ENCODE data around the gene CELSR3. TPM values are rescaled to one million over a fixed set of nuclear protein-coding genes. Genes with fewer than 3 reads are reported as not detected.

The CELSR3 gene
- total RNA-seq, 1 donor from 2014 or later = 162 TPM

DNA sequence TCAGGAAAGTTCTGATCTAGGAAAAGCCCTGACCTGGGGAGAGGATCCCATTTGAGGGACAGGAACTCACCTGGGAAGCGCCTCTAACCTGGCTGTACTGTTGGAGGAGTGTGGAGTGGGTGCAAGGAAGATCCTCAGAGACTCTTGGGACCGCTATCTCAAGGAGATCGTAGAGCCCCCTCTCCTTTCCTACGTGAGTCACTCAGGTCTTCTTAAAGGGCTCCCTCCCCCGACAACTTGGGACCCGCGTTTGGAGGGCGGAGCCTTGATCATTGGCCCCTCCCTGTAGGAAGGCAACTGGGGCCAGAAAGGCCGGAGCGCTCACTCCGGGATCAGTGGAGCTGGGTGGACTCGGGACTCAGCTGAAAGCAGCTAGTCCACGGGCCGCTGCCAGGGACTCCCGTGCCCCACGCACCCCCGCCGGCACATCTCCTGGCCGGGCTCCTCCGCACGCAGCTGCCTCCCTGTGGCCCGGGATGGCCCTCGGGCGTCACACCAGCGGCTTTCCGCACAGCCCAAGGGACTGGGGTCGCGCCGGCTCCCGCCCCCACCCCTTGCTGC, 27.9 kb downstream of the CELSR3 start:
- DNase-seq = peak; percentile 47
- H3K36me3 Mint-ChIP-seq (ENCODE audit: unreplicated experiment) = no peaks in the 10 kb centered on the region
- peaks cover 2% of the 10 kb centered on the region for H3K27me3 Mint-ChIP-seq (ENCODE audit: unreplicated experiment)
- H3K9me3 Mint-ChIP-seq (ENCODE audit: unreplicated experiment) = peaks cover 3% of the 10 kb centered on the region
- H3K27ac Mint-ChIP-seq (ENCODE audit: unreplicated experiment) = no peak overlapping the region
- H3K4me1 Mint-ChIP-seq (ENCODE audit: low read depth, unreplicated experiment) = peaks cover 17% of the 10 kb centered on the region
- TF ChIP-seq, protein P1, sequence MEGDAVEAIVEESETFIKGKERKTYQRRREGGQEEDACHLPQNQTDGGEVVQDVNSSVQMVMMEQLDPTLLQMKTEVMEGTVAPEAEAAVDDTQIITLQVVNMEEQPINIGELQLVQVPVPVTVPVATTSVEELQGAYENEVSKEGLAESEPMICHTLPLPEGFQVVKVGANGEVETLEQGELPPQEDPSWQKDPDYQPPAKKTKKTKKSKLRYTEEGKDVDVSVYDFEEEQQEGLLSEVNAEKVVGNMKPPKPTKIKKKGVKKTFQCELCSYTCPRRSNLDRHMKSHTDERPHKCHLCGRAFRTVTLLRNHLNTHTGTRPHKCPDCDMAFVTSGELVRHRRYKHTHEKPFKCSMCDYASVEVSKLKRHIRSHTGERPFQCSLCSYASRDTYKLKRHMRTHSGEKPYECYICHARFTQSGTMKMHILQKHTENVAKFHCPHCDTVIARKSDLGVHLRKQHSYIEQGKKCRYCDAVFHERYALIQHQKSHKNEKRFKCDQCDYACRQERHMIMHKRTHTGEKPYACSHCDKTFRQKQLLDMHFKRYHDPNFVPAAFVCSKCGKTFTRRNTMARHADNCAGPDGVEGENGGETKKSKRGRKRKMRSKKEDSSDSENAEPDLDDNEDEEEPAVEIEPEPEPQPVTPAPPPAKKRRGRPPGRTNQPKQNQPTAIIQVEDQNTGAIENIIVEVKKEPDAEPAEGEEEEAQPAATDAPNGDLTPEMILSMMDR (IDR thresholded peaks at IDR 0.05; ENCODE audit: partially characterized antibody, unreplicated experiment) = no peak
- peak overlapping the region; percentile 78 for H3K4me3 Mint-ChIP-seq (ENCODE audit: unreplicated experiment)

DNA sequence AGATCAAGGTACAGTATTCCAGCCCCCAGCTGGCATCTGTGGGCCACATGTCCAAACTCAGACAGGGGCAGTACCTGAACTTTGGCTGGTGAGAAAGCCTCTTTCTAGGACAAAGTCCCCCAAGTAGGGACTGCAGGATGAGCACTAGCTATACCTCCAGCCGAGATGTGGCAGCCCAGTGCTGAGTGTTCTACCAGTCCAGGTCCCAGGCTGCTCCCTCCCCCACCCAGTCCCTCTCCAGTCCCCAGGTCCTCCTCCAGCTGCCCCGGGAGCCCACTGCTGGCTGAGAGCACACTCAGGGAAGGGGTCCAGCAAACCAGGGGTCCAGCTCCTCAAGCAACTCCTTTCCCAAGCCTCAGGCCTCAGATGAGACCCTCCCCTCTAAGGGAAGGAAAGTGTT, 28.9 kb downstream of the CELSR3 start:
- TF ChIP-seq, protein P1 (IDR thresholded peaks at IDR 0.05; ENCODE audit: partially characterized antibody, unreplicated experiment) = no peak

DNA sequence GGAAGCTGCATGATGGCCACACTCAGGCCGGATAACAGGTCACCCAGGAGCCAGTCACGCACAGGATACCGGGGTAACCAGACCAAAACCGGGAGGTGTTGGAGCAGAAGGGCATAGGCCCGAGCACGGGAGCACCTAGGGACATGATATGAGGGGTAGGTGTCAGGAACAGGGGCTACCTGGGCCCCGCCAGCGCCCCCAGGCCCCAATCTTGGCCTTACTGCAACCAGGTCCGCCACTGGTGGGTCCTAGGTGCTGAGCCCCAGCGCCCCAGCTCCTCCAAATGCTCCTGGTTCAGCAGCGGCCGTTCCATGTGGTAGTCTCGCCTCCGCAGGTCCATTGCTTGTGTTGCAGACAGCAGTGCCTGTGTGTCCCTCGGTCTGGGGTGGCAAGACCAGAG, 29.4 kb downstream of the CELSR3 start:
- TF ChIP-seq, protein P1 (IDR thresholded peaks at IDR 0.05; ENCODE audit: partially characterized antibody, unreplicated experiment) = no peak
- Mint-ChIP-seq H3K27ac (ENCODE audit: unreplicated experiment) (no peak overlapping the region), H3K4me3 (ENCODE audit: unreplicated experiment) (no peak overlapping the region), H3K36me3 (ENCODE audit: unreplicated experiment) (no peaks in the 10 kb centered on the region), H3K27me3 (ENCODE audit: unreplicated experiment) (peaks cover 5% of the 10 kb centered on the region), H3K4me1 (ENCODE audit: low read depth, unreplicated experiment) (peaks cover 13% of the 10 kb centered on the region), H3K9me3 (ENCODE audit: unreplicated experiment) (peaks cover 3% of the 10 kb centered on the region)
- DNase-seq = no peak

More for the DNA sequence above, 28.9 kb downstream of the CELSR3 start:
- no peak overlapping the region for H3K27ac Mint-ChIP-seq (ENCODE audit: unreplicated experiment)
- DNase-seq = no peak
- H3K36me3 Mint-ChIP-seq (ENCODE audit: unreplicated experiment) = no peaks in the 10 kb centered on the region
- no peak overlapping the region for H3K4me3 Mint-ChIP-seq (ENCODE audit: unreplicated experiment)
- H3K27me3 Mint-ChIP-seq (ENCODE audit: unreplicated experiment) = peaks cover 5% of the 10 kb centered on the region
- peaks cover 13% of the 10 kb centered on the region for H3K4me1 Mint-ChIP-seq (ENCODE audit: low read depth, unreplicated experiment)
- H3K9me3 Mint-ChIP-seq (ENCODE audit: unreplicated experiment) = peaks cover 3% of the 10 kb centered on the region

DNA sequence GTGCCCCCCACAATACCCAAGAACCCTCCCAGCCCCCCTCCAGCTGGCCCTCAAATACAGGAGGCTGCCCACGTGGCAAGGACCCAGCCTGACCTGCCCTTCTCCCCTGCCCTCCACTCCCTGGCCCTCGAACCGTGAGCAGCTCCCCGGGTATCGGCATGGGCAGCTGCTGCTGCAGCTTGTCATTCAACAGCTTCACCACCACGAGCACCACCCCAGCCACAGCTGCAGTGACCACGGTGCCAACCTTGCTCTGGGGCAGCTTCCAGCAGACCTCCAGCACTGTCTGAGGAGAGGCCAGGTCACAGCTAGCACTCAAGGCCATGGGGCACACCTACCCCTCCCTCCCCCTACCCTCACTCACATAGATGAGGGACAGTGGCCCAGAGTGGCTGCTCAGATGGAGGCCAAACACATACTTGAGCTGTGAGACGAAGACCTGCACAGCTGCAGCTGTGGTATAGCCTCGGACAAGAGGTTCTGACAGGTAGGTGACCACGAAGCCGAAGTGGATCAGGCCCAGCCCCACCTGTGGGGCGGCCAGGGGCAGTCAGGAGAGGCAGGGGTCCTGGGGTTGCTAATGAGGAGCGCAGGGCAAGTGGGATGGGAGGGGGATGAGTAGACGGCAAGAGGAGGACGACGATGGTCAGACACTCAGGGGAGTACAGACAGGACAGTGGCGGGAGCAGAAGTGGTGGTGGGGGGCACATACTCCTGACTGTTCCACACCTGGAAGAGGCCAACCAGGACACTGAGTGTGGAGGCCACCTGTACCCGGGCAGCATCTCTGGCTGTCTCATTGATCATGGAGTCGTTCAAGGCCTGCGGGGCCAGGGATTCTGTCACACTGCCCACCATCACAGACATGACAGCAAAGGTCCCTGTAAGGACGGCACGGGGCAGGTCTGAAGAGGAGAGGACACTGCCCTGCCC, 30.9 kb downstream of the CELSR3 start:
- DNase-seq = no peak
- Mint-ChIP-seq H3K27ac (ENCODE audit: unreplicated experiment) (no peak overlapping the region), H3K36me3 (ENCODE audit: unreplicated experiment) (no peaks in the 10 kb centered on the region), H3K4me3 (ENCODE audit: unreplicated experiment) (no peak overlapping the region), H3K9me3 (ENCODE audit: unreplicated experiment) (peaks cover 3% of the 10 kb centered on the region), H3K27me3 (ENCODE audit: unreplicated experiment) (peaks cover 7% of the 10 kb centered on the region), H3K4me1 (ENCODE audit: low read depth, unreplicated experiment) (peaks cover 6% of the 10 kb centered on the region)
- TF ChIP-seq, protein P1 (IDR thresholded peaks at IDR 0.05; ENCODE audit: partially characterized antibody, unreplicated experiment) = no peak

DNA sequence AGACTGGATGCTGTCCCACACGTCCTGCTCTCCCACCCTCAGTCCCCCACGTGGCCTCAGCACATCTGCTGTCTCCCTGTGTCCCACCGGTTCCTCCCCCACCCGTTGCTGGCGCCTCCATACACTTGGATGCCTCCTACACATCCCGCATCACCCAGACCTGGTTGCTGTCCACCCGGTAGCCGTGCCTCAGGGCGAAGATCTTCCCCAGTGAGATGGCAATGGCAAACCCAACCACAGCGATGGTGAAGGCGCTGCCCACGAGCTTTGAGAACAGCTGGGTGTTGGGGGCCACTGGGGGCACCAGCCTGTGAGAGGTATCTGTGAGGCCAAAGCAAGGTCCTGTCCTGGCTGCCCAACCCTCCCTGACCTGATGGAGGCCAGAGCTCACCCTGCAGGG, 31.9 kb downstream of the CELSR3 start:
- Mint-ChIP-seq H3K4me1 (ENCODE audit: low read depth, unreplicated experiment) (no peaks in the 10 kb centered on the region), H3K9me3 (ENCODE audit: unreplicated experiment) (peaks cover 3% of the 10 kb centered on the region), H3K36me3 (ENCODE audit: unreplicated experiment) (no peaks in the 10 kb centered on the region), H3K27ac (ENCODE audit: unreplicated experiment) (no peak overlapping the region), H3K27me3 (ENCODE audit: unreplicated experiment) (peaks cover 7% of the 10 kb centered on the region), H3K4me3 (ENCODE audit: unreplicated experiment) (no peak overlapping the region)
- TF ChIP-seq, protein P1 (IDR thresholded peaks at IDR 0.05; ENCODE audit: partially characterized antibody, unreplicated experiment) = no peak
- DNase-seq = no peak

Measured in glutamatergic neuron (in vitro differentiated cells).